Osteoblast (primary cell): ENCODE results near the gene TMC7. TPM values are rescaled to one million over a fixed set of nuclear protein-coding genes. Genes with fewer than 3 reads are reported as not detected.
A peak's percentile ranks its signal among the peaks of the same experiment; 100 is the strongest.

Experiments
- DNase-seq: peaks from one replicate; pipeline ENCODE4 v3.0.0; 2011; ENCODE audit warnings: low spot score, mixed read lengths; ENCODE audit not compliant: insufficient read length; ENCODE audit errors: missing footprints
- H2AFZ ChIP-seq: 2 replicates; pipeline ENCODE4 v1.6.0; 2011; ENCODE audit warnings: mild to moderate bottlenecking, low read length
- H3K27ac ChIP-seq: 2 replicates; pipeline ENCODE4 v1.5.1; 2011; ENCODE audit warnings: mild to moderate bottlenecking, low read depth, low read length, moderate library complexity
- H3K27me3 ChIP-seq: 2 replicates; pipeline ENCODE4 v1.6.0; 2012; ENCODE audit warnings: mild to moderate bottlenecking, control low read depth, inconsistent platforms, low read length, moderate library complexity; ENCODE audit not compliant: insufficient read depth
- H3K36me3 ChIP-seq: 2 replicates; pipeline ENCODE4 v1.5.1; 2011; ENCODE audit warnings: mild to moderate bottlenecking, low read length, control low read depth, moderate library complexity; ENCODE audit not compliant: insufficient read depth
- H3K4me1 ChIP-seq: 2 replicates; pipeline ENCODE4 v1.5.1; 2011; ENCODE audit warnings: mild to moderate bottlenecking, low read length, control low read depth, moderate library complexity; ENCODE audit not compliant: insufficient read depth
- H3K4me2 ChIP-seq: 2 replicates; pipeline ENCODE4 v1.6.0; 2011; ENCODE audit warnings: mild to moderate bottlenecking, low read length; ENCODE audit not compliant: insufficient read depth
- H3K4me3 ChIP-seq: fragments of 200-600 bp; sonication (generic); 3 replicates; pipeline ENCODE4 v1.5.1; 2012; ENCODE audit warnings: mild to moderate bottlenecking, low read length, inconsistent platforms; ENCODE audit not compliant: insufficient read depth
- H3K79me2 ChIP-seq: 2 replicates; pipeline ENCODE4 v1.6.0; 2012; ENCODE audit warnings: mild to moderate bottlenecking, low read length, control low read depth, inconsistent platforms; ENCODE audit not compliant: insufficient read depth
- H3K9me3 ChIP-seq: 2 replicates; pipeline ENCODE4 v1.5.1; 2011; ENCODE audit warnings: low read depth, low read length, control low read depth
- H4K20me1 ChIP-seq: 2 replicates; pipeline ENCODE4 v1.6.0; 2012; ENCODE audit warnings: mild to moderate bottlenecking, low read length, control low read depth; ENCODE audit not compliant: insufficient read depth
- CTCF ChIP-seq: IDR thresholded peaks from 2 replicates; pipeline ENCODE4 v1.5.1; 2011; ENCODE audit warnings: mild to moderate bottlenecking, low read depth, low read length, moderate library complexity; ENCODE audit errors: extremely low read depth
- total RNA-seq: library from RNA; depleted of rRNA; stranded (reverse); fragments of >200 nt; gene quantifications from 2 replicates; pipeline ENCODE4 v1.2.3, GENCODE V29; 2012

TMC7 gene
- total RNA-seq, 1 donor: 1.1 TPM

GRCh38 chr16:19071811-19072777 is 88.4 kb downstream of the TMC7 start:
- DNase-seq: peak; percentile 90
- peak; percentile 75 for TF ChIP-seq CTCF
- Histone ChIP-seq H3K4me1 (peaks cover 3% of the 10 kb centered on the region), H3K36me3 (peaks cover 18% of the 10 kb centered on the region), H3K4me2 (no peak overlapping the region), H3K27ac (no peak overlapping the region), H4K20me1 (no peaks in the 10 kb centered on the region), H3K9me3 (no peaks in the 10 kb centered on the region), H3K27me3 (no peaks in the 10 kb centered on the region), H2AFZ (no peak overlapping the region), H3K79me2 (peaks cover 8% of the 10 kb centered on the region), H3K4me3 (no peak overlapping the region)

- H3K4me2 ChIP-seq: no peak overlapping the region
- H3K36me3 ChIP-seq: peaks cover 24% of the 10 kb centered on the region
- no peak overlapping the region for H3K27ac ChIP-seq
- TF ChIP-seq CTCF: no peak
- no peaks in the 10 kb centered on the region for H3K9me3 ChIP-seq
- H3K4me3 ChIP-seq: no peak overlapping the region
- H3K27me3 ChIP-seq: no peaks in the 10 kb centered on the region
- no peaks in the 10 kb centered on the region for H3K4me1 ChIP-seq
- DNase-seq: no peak
- H2AFZ ChIP-seq: no peak overlapping the region
- no peaks in the 10 kb centered on the region for H4K20me1 ChIP-seq
- H3K79me2 ChIP-seq: peaks cover 5% of the 10 kb centered on the region
These were observed 89.6 kb downstream of the TMC7 start for GRCh38 chr16:19073344-19073743.

GRCh38 chr16:19073863-19074262 is 90.1 kb downstream of the TMC7 start:
- no peak for DNase-seq
- TF ChIP-seq CTCF: no peak
- Histone ChIP-seq H3K4me2 (no peak overlapping the region), H3K4me3 (no peak overlapping the region), H2AFZ (no peak overlapping the region), H4K20me1 (no peaks in the 10 kb centered on the region), H3K4me1 (no peaks in the 10 kb centered on the region), H3K27ac (no peak overlapping the region), H3K9me3 (no peaks in the 10 kb centered on the region), H3K36me3 (peaks cover 28% of the 10 kb centered on the region), H3K79me2 (peaks cover 4% of the 10 kb centered on the region), H3K27me3 (no peaks in the 10 kb centered on the region)

- H3K27ac ChIP-seq: no peak overlapping the region
- H3K4me3 ChIP-seq: no peak overlapping the region
- peaks cover 30% of the 10 kb centered on the region for H3K36me3 ChIP-seq
- no peaks in the 10 kb centered on the region for H3K9me3 ChIP-seq
- DNase-seq: no peak
- no peaks in the 10 kb centered on the region for H3K27me3 ChIP-seq
- H4K20me1 ChIP-seq: no peaks in the 10 kb centered on the region
- no peak overlapping the region for H3K4me2 ChIP-seq
- H2AFZ ChIP-seq: no peak overlapping the region
- H3K79me2 ChIP-seq: no peaks in the 10 kb centered on the region
- no peaks in the 10 kb centered on the region for H3K4me1 ChIP-seq
- TF ChIP-seq CTCF: no peak
These were observed 91.8 kb downstream of the TMC7 start for GRCh38 chr16:19075511-19075910.
